HG02981 (cell line): ENCODE measurements around the gene ZBTB42.

ENCODE experiments used
- ATAC-seq: cut with Tn5 transposase; IDR thresholded peaks from one replicate; pipeline ENCODE4 v1.9.1; 2021; ENCODE audit warnings: mild to moderate bottlenecking, moderate library complexity; ENCODE audit not compliant: unreplicated experiment

Gene ZBTB42

DNA sequence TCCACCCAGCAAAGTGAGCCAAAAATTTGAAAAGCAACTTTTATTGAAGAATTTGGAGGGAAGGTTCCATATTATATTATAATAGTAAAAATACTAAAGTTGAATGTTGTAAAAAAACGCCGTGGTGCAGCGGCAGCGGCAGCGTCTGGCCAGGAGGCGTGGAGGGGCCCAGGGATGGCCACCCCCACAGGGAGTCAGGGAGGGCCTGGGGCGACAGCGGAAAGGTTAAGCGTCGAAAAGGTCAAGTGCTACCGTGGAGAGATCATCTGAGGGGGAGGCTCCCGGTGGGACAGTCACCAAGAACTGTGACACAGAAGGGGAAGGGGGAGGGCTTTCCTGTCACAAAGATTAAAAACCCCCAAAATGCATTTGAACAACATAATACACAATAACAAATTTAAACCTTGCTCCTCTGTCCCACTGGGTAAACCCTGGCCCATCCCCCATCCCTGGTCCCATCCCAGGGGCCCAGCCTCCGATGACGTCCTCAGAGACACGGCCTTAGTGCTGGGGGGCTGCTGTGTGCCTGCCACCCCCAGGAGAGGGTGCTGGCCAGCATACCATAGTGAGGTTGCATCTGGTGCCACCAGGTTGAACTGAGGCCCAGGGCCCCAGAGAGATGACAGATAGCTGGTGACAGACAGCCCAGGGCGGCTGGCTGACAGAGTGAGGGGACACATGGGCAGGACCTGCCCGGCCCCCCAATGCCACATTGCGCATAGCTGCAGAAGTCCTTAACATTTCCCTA, 31.4 kb upstream of the ZBTB42 start:
- ATAC-seq = no peak

DNA sequence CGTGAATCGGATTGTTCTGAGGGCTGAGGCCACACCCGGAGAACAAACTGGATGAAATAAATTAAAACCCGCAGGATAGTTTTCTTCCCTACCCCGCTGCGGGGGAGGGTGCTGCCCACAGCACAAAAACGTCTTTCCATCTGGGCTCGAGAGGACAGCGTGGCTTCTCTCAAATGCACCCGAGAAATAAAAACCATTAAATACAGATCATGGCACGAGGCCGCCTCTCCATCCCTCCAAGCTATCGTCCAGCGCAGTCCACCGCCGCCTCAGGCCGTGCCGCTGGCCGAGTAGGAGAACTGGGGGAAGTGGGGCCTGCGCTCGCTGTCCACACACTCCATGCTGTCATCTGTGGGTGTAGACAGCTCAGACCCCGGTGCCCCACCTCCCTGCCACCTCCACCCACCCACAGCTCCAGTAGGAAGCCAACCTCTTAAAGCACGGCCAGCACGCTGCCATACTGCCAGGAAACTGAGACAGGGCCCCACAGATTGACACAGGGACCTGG, 30.8 kb upstream of the ZBTB42 start:
- no peak for ATAC-seq

DNA sequence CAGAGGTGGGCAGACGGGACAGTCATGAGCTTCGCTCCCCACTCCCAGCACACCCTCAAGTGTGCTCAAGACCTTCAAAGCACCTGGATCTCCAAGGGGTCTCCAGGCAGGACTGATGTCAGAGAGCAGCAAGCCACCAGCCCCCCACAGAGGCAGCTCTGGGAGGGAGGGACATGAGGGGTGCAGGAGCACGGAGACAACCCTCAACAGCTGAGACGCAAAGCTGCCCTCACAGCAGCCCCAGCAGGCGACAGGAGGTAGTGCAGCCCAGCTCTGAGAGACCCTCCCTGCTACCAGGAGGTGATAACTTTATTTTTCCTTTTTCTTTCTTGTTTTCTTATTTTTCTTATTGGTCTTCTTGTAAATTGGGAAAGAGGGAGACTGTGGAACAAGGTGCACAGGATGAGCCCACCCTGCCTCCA, 30.0 kb upstream of the ZBTB42 start:
- no peak for ATAC-seq

DNA sequence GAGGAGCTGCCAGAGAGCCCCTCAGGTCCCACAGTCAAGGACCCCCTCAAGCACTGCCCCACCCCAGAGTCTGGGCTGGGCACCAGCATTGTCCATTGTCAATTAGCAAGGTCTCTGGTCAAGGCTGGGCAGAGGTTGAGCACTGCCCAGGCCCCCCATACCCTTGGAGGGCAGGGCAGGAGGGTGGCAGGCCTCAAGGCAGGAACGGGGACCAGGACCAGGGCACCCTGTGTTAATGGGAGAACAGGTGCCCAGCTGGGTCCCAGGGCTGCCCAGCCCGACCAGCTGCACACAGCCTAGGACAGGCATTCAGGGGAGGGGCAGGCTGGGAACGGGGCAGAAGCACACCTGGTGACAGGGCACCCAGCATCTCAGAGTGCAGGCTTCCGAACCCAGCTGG, 29.5 kb upstream of the ZBTB42 start:
- no peak for ATAC-seq

DNA sequence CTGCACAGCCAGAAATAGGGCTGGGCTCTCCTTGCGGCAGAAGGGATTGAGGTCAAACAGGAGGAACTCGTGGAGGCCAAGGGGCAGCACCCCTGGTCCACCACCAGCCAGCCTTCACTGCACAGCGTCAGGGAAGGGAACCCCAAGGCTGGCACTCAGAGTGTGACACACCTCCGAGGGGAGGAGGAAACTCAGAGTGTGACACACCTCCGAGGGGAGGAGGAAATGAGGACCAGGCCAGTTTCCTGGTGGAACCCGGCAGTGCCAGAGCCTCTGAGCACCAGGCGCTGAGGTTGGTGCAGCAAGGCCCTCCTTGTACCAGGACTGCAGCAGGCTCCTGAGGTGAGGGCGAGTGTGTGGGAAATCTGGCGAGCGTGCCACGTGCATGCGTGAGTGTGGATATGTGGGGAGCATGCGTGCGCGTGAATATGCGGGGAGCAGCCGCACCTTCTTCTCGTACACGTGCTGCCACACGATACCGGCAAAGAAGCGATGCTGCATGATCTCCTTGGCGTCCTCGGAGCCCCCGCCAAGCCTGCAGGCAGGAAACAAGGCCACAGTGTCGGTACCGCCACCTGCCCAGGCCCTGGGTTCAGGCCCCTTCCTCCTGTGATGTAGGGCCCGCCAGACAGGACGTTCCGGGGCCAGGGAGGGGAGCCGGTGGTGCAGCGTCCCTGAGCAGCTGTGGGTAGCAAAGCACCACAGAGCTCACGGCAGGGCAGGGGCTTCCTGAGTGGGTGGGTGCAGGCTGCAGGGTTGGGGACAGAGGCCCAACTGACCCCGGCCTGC, 28.8 kb upstream of the ZBTB42 start:
- ATAC-seq = no peak

DNA sequence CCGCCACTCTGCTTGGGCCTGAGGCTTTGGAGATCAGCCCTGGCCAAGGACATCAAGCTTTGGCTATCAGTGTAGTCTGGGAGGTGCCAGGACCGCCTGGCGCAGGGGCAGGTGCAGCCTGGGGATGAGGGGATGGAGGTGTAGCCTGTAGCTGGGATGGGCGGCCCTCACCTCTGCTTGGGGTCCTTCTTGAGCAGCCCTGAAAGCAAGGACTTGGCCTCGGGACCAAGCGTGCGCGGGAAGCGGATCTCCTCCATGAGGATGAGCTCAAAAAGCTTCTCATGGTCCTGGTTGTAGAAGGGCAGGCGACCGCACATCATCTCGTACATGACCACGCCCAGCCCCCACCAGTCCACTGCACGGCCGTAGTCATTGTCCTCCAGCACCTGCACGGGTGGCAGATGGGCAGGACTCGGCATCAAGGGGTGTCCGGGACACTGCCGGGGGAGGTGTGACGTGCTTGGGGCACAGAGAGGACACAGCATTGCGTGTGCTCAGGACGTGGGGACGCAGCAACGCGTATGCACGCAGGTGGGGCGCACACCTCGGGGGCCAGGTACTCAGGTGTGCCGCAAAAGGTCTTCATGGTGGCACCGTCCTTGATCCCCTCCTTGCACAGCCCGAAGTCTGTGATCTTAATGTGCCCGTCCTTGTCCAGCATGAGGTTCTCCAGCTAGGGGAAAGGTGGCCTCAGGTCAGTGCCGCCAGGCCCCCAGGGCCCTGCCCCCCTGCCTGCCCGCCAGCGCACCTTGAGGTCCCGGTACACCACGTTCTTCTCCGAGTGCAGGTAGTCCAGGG, 28.0 kb upstream of the ZBTB42 start:
- ATAC-seq = no peak

DNA sequence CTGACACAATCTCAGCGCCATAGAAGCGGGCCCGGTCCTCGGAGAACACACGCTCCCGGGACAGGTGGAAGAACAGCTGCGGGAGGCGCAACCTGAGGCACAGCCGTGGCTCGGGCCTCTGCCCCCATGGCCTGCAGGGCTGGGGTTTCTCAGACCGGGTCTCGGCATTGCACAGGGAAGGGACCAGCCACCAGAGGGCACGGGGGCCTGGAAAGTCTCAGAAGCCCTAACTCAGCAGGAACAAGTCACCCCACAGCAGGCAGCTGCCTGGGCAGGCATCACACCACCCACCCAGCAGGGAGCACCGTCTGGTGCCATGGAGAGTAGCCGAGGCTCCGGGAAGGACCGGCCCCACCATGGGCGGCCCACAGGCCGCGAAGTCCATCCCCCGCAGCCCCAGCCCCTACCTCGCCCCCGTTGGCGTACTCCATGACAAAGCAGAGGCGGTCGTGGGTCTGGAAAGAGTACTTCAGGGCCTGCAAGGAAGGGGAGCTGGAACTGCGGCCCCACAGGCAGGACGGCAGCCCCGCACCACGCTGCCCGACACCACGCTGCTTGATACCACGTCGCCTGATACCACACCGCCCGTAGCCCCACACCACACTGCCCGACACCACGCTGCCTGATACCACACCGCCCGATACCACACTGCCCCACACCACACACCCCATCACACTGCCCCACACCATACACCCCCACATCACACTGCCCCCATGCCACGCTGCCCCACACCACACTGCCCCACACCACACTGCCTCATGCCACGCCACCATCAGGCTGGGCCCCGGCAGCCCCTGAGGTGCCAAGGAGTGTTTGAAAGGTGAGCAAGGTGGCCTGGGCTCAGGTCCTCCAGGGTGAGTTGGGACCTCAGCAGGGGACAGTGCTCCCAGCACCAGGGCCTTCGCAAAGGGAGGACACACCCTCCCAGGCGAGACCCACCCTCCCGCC, 27.1 kb upstream of the ZBTB42 start:
- no peak for ATAC-seq

DNA sequence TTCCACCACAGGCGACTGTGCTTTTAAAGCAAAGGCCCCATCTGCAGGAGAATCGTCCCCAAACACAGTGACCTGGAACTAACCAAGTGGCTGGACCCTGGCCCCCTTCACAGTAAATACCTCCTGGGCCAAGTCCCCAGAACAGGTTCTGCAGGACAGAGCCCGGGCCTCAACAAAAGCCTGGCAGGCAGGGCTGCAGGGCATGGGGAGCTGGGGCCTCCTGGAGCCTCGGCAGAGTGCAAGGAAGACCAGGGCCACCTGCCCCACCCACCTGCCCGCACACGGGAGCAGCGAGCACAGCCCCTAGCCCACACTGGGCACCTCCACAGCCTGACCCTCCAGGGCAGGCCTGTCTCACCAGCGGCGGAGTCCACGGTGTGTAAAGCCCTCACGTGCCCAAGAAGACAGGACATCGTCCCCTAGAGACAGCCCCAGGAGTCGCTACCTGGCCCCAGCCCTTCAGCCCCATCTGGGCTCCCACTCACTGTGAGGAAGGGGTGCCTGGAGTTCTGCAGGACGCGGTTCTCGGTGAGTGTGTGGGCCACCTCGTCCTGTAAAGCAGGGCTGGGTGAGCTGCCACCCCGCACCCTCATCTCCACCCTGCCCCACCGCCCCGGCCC, 26.3 kb upstream of the ZBTB42 start:
- no peak for ATAC-seq

DNA sequence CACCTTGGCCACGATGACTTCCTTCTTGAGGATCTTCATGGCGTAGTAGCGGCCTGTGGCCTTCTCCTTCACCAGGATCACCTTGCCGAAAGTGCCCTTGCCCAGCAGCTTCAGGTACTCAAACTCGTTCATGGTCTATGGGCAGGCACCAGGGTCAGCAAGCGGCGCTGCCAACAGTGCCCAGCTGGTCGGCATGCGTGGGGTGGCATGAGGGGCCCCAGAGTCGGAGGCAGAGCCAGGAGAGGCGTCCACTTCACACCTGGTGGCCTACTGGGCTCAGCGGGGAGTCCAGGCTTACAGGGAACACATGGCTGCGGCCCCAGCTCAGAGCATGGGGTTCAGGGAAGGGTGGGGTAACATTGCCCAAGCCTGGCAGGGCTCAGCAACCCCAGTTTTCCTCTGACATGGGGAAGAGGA, 25.8 kb upstream of the ZBTB42 start:
- no peak for ATAC-seq

DNA sequence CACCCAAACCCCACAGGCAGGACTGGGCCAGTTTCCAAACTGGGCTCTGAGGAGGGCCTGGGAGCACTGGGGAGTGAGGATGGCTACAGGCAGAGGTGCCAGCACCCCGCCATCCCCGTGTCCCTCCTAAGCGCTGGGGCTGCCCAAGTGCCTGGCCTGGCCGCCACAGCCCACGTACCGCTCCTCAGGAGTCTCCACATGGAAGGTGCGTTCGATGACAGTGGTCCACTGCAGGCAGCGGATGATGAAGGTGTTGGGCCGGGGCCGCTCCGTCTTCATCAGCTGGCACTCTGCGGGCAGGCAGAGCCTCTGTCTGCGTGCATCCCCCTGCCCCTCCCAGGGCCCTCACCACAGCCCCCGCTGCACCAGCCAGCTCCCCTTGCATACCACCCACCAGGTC, 24.4 kb upstream of the ZBTB42 start:
- no peak for ATAC-seq

DNA sequence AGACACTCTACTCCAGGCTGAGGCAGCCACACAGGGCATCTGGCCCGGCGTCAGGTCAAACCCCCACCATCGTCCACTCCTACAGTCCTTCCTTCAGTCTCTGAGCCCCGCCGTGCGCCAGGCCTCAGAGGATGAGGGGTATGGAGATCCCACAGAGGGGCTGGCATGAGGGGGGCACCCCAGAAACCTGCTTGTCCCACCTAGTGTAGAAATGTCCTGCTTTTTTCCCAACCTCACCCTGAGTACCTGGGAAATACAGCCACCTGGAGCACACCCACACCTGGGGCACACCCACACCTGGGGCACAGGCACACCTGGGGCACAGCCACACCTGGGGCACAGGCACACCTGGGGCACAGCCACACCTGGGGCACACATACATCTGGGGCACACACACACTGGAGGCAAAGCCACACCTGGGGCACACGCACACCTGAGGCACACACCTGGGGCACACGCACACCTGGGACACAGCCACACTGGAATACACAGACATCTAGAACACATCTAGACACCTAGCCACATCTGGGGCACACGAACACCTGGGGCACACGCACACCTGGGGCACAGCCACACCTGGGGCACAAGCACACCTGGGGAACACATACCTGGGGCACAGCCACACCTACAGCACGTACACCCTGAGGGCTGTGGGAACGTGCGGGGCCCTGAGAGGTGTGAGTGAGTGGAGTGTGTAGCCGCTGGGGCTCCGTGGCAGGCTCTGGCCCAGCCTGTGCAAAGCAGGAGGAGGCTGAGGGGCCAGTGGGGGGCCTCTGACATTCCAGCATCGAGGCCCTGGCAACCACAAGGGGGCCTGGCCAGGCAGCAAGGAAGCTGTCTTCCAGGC, 23.7 kb upstream of the ZBTB42 start:
- no peak for ATAC-seq

DNA sequence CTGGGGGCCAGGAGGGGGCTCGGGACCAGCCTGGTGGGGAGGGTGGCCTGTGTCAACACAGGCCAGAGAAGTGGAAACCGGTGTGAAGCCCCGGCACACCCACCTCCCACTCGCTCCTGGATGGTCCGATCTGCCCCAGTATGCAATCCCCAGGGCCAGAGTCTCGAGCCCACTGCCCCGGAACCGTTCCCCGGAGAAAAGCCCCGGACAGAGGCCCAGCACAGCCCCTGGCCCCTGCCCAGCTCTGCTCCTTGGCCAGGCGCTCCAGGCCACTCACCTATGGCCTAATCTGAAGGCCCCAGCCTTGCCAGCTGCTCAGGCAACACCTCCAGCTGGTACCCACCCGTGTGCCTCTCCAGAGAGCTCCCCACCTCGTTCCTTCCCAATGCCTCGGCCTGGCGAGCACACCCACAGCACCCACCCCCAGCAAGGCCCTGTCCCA, 23.1 kb upstream of the ZBTB42 start:
- ATAC-seq = no peak

DNA sequence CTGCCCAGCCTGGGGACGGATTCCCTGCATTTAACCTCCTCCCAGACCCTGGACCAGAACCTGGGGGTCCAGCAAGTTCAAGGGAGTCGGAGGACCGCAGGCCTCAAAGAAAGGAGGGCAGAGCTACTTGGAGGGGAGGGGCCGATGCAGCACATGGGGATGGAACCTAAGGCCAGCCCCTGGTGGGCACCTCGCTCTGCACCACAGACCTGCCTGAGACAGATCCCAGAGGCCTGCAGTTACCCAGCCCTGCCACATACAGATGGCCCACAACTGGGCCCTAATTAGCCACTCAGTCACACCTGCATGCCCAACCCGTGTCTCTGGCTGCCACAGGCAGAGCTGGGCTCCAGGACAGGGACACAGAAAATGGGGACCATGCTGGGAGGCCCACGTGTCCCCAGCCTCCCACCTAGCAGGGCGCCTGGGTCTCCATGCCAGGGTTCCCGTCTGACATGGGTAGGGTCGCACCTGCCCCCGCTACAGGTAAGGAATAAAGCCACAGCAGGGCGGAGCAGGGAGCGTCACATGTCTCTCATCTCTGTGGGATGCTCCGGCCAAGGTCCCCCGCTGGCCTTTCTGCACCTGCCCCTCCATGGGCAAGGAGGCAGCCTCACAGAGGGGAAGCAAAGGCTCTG, 22.1 kb upstream of the ZBTB42 start:
- ATAC-seq = no peak

DNA sequence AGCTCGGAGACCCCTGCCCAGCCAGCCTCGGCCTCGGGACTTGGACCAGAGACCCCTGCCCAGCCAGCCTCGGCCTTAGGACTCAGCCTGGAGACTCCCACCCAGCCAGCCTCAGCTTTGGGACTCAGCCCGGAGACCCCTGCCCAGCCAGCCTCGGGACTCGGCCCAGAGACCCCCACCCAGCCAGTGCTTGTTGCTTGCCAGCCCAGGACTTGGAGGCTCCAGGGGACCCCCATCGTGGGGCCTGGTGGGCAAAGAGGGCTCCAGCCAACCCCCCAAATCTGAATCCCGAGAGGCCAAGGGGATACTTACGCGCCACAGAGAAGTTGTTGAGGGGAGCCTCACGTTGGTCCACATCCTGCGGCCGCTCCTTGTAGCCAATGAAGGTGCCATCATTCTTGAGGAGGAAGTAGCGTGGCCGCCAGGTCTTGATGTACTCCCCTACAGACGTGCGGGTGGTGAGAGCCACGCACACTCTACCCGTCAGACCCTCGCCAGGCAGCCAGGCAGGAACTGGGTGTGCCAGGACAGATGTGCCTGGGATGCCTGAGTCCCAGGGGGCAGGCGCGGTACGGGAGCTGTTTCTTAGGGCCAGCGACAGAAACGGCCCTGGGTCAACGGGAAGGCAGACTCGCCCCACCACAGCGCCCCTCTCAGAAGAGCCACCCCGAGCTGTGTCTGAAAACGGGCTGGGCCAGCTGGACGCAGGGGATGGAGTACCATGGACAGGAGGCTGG, 21.0 kb upstream of the ZBTB42 start:
- no peak for ATAC-seq

DNA sequence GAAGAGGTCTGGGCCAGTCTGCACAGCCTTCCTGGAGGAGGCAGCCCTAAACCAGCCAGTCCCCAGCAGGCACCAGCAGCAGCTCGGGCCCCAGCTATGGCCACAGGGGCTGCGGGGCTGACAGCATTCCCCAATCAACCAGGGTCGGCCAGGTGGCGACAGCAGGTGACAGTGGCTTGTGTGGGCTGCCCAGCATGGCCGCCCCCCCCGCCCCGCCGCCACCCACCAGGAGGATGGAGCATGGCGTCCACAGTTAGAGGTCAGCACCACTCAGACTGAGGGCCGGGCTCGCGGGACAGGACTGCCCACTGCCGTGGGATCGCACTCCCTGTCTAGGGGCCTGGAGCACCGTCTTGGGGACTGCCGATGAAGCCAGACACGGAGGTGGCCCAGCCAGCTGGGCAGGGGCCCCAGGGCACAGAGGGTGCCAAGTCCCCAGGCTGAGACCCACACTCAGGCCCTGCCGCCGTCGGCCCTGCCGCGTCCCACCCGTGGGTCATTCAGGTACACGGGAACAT, 20.3 kb upstream of the ZBTB42 start:
- no peak for ATAC-seq

DNA sequence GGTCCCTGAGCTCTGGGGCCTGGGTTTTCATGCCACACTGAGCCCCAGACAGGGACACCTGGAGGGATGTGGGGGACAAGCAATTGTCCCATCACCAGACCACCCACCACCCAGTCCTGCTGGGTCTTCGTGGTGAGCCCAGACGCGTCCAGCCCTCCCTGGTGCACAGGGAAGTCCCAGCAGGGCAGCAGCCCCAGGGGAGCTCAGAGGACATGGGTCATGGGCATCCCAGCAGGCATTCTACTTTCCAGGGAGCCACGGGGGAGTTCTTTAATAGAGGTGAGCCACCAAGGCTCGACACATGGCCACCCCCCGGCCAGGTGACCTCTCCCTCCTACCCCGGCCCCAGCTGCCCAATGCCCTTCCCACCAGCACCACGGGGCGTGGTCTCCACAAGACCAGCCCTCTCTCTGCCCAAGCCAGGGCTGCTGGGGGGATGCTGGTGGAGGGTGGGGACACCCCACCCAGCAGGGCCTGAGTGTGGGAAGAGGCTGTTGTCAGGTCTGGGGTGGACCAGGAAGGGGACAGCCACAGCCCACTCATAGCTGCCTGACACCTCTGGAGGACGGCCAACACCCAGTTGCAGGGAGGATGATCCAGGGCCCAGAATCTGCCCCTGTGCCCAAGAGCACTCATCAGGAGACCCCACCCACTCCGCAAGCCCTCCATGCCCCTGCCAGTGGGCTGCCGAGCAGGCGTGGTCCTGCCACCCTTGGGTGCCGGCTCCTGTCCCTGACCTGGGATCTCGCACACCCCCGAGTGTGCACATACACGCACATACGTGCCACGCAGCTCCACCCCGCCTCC, 19.4 kb upstream of the ZBTB42 start:
- no peak for ATAC-seq
